Activated naive CD8-positive, alpha-beta T cell treated with anti-CD3 and anti-CD28 coated beads, Interleukin-2, amount 50 U/mL, for 16 hours (primary cell): ENCODE data around the gene APOL1.
"Not testable (repeated sequence)": the region's sequence is repeated elsewhere in the genome, so short reads cannot be mapped to it uniquely, and the experiment has no call there.

ENCODE experiments used
- DNase-seq: peaks from one replicate; pipeline ENCODE4 v3.0.0-alpha.2; 2020; ENCODE audit warnings: low read depth, low spot score

Gene APOL1

DNA sequence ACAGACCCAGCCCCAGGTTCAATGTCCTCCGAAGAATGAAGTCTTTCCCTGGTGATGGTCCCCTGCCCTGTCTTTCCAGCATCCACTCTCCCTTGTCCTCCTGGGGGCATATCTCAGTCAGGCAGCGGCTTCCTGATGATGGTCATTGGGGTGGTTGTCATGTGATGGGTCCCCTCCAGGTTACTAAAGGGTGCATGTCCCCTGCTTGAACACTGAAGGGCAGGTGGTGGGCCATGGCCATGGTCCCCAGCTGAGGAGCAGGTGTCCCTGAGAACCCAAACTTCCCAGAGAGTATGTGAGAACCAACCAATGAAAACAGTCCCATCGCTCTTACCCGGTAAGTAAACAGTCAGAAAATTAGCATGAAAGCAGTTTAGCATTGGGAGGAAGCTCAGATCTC lies 14.1 kb downstream of the APOL1 start:
- DNase-seq: no peak

DNA sequence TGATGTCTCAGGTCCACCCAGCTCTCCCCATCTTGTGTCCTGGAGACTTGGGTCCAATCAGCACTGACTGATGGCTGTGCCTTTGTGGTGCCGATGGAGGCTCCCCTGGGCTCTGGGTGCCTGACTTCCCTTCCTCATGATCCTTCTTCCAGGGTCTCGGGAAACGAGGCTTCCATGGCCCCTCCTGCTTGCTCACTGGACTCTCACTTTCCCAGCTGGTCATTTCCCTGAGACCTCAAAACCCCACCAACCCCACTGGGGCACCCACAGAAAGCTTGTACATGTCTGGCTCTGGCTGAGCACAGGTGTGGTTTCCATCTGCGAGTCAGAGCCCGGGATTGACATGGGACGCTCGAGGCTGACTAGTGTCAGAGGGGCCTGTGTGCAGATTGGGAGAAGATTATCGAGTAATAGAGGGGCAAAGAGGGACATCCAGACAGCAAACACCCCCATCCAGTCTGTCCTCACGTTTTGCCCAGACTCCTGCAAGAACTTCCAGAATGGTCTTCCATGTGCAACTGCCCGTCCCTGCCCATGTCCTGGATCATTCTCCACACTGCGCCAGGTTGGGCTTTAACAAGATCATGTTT lies 15.1 kb downstream of the APOL1 start:
- no peak for DNase-seq

DNA sequence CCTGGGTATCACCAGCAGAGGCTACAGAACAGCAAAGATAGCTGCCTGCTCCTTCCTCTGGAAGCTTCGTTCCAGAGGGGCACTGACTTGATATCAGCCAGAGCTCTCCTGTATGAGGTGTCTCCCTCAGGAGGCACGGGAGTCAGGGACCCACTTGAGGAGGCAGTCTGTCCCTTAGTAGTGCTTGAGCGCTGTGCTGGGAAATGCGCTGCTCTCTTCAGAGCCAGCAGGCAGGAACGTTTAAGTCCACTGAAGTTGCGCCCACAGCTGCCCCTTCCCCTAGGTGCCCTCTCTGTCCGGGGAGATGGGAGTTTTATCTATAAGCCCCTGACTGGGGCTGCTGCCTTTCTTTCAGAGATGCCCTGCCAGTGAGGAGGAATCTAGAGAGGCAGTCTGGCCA lies 18.3 kb downstream of the APOL1 start:
- DNase-seq: not testable (repeated sequence)

DNA sequence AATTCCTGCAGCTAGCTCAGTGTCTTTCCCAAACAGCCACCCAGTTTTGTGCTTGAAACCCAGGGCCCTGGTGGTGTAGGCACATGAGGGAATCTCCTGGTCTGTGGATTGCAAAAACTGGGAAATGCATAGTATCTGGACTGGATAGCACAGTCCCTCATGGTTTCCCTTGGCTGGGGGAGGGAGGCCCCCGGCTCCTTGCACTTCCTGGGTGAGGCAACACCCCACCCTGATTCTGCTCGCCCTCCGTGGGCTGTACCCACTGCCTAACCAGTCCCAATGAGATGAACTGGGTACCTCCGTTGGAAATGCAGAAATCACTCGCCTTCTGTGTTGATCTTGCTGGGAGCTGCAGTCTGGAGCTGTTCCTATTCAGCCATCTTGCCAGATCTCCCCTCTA lies 19.0 kb downstream of the APOL1 start:
- not testable (repeated sequence) for DNase-seq

DNA sequence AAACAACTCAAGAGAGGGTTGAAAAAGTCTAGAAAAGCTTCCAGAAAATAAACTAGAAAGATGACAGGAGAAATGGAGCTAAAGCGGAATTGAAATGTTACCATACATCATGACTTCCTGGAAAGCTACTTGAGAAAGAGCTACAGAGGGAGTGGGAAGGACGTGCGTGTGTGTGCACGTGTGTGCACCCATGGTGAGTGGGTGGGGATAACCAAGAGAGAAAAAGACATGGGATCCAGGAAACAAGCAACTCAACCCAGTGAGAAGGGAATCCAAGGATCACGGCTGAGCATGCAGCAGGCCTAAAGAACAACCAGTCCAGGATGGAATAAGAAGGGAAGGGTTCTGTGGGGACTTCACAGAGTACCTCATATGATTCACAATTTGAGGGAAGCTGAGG lies 21.6 kb downstream of the APOL1 start:
- no peak for DNase-seq

DNA sequence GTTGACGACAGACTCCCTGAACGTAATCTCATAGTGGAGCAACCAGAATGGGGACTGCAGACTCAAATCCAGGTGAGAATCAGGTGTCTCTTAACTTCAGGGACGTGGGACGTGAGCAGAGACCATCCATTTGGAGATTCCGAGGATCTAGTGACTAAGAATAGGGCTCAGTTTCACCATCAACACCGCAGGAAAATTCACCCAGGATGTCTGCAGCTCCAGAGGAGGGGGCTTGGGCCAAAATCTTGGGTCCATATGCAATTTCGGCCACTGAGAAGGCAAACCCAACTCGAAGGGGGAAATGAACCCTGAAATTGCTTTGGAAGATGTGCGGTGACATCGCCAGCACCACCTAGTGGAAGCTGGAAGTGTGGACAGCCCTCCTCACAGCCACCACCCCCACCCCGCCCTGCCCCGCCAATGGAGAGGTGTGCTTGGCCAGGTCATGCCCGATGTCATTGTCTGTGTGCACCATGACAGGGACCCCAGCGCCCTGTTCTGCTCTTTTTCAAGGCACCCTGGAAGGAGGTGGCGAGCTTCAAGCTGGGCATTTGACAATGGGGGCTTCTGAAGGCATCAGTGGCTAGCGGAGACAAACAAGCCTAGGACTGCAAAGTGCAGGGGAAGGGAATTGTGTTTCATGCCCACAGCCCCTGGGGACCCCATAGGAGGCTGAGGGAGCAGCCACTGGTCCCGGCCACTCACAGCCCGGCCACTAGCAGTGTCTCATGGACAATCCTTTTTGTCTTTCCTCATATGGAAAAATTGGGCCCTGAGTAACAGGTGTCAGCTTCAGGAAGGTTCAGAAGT lies 24.8 kb downstream of the APOL1 start:
- peak; percentile 39 for DNase-seq

DNA sequence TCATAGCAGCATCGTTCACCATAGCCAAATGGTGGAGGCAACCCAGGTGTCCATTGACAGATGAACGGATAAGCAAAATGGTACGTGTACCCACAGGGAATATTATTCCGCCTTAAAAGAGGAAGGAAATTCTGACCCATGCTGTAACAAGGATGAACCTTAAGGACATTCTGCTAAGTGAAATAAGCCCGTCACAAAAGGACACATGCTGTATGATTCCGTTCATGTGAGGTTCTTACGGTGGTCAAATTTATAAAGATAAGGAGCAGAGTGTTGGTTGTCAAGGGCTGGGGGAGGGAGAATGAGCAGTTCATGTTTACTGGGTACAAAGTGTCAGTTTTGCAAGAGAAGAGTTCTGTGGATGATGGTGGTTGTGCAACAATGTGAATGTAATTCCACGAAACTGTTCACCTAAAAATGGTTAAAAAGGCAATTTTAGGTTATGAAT lies 26.3 kb downstream of the APOL1 start:
- no peak for DNase-seq

DNA sequence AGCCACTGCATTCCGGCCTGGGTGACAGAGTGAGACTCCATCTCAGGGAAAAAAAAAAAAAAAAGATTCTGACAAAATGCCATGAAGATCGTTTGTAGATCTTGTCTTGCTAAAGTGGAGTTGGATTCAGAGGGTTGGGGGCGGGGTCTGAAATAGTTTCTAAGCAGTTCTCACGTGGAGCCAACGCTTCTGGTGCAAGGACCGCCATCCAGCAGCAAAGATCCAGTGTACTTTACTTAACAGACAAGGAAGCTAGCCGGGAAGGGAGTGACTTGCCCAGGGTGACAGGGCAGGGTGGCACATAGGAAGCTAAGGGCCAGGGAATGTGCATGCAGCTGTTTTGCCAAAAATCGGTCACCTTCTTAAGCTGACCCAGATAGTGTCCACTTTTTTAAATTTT lies 27.4 kb downstream of the APOL1 start:
- DNase-seq: no peak

DNA sequence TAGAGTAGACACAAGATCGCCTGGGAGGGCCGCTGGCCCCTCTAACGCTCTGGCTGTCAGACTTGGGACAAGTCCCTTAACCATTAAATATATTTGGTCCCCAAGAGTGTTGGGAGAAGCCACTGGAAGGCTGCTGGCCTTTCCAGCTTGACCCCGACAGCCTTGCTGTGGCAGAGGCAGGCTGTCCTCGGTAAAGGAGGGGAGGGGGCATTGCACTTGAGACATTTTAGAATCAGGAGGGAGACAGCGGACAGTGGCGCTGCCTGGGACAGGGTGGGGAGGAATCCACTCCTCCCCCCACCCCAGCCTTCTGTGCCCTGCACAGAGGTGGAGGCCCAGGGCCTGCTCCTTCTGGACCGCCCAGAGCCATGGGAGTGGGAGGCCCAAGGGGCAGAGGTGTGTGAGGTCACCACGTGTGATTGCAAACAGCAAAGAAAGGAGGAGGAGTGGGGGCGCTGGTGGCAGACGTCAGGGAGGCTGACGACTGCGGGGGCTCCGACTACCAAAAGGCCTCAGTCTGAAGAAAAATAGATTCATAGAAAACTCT lies 28.9 kb downstream of the APOL1 start:
- no peak for DNase-seq

DNA sequence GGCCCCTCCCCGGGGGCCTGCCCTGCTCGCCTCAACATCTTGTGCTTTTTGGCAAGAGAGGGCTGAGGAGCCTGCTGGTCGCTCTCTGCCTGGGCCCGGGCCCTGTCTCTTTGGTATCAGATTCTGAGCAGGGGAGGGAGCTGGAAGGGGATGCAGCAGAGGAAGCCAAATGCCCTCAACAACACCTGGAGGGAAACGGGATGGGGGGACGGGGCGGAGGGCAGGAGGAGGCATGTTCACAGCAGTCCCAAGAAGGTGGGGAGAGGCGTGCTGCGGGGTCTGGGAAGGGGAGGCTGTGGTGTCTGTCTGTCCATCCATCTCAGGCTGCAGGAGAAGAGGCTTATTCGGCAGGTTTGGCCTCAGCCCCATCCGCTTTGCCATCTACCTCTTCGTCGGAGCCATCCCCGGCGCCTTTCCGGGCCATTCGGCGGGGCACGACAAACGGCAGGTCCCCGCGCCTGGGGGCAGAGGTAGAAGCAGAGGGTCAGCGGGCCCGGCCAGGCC lies 29.4 kb downstream of the APOL1 start:
- DNase-seq: no peak

DNA sequence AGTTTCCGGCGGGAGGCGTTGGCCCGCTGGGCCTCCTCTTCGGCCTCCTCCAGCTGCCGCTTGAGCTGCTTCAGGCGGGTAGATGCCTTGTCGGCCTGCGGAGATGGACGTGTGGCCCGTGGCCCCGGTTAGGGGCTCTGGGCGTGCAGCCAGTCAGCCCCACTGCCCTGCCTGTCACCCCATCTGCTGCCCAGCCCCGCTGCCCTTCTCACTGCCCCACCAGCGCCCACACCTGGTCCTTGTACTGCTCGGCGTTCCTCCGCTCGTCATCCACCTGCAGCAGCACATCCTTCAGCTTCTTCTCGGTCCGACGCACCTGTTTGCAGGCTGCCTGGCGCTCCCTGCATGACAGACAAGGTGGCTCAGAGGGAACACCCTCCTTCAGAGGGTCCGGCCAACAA lies 31.2 kb downstream of the APOL1 start:
- no peak for DNase-seq

DNA sequence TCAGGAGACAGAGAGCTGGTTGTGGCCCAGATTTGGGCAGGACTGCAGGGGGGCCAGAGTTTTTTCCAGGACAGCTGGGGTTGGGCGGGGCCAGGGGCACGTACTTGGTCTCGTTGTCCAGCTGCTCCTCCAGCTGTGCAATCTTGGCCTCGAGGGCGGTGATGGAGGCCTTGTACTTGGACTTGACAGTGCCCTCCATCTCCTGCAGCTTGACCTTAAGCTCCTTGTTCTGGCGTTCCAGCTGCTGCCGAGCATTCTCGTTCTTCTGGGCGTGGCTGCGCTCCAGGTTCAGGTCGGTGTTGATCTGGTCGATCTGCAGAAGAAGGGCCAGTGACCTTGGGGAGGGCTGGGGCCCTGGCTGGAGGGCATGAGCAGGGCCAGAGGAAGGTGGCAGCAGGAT lies 32.1 kb downstream of the APOL1 start:
- no peak for DNase-seq

DNA sequence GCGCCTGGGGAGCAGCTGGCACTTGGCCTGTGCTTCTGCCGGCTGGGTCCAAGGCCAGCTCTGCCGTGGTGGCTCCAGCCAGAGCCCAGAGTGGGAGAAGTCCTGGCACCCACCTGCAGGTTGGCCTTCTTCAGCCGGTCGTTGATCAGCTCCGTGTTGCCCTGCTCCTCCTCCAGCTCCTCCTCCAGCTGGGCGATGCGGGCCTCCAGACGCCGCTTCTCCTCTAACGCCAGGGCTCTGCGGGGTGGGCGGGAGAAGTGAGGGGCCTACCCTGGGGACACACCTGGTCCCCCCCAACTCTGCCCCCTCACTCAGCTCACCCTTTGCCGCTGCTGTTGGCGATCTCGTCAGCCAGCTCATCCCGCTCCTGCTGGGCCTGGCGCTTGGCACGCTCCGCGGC lies 32.6 kb downstream of the APOL1 start:
- DNase-seq: no peak

DNA sequence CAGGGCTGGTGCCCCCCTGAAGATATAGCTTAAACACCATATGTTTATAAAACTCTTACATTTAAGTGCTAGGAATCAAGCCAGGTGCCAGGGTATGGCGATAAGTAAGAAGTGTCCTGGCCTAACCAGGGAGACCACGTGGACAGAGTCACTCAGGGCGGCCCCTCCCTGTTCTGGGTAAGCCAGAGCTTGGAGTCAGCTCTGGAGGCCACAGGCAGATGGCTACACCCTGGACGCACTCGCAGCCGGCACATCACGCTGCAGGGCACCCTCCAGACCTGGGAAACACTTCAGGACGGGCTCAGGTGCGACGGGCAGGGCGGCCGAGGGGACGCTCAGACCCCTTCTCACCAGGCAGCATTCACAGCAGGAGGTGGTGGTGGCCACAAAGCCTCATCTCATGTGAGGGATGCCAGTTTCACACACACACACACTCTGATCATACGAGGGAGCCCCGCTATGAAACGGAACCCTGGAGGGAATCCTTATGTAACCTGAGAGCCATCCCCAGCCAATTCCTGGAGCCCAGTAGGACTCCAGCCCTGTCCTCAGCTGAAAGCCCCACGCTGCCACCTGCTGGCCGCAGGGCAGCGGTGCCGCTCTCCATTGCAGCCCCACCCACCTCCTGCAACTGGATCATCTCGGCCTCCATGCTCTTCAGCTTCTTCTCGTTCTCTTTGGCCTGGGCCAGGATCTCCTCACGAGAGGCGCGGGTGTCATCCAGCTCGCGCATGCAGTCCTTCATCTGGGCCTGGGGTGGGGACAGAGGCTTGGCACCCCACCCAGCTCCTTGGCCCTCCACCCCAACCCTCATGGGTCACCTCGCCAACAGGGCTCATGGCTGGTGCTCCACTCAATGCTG lies 33.4 kb downstream of the APOL1 start:
- DNase-seq: peak; percentile 17

DNA sequence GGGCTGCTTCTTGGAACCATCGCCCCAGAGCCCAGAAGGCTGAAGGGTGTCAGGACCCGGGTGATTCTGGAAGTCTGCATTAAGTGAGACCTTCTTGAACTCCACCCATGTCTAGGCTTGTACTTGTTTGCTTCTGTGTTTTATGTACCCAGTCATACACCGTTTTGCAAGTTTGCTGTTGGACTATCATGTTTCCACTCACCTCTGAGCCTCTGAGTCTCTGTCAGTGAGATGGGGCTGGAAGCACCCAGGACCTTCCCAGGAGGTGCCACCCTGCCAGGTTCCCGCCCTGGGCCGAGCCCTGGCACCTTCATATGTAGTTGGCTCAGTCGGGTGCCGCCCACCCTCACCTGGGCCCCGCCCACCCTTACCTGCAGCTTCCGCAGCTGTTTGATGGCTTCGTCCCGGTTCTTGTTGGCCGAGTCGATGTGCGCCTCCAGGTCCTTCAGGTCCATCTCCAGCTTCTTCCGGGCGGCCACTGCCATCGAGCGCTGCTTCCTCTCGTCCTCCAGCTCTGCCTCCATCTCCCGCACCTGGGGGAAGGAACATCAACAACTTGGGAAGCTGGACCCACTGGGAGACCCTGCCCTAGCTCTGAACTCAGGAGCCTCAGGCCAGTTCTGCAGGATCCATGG lies 35.1 kb downstream of the APOL1 start:
- no peak for DNase-seq

DNA sequence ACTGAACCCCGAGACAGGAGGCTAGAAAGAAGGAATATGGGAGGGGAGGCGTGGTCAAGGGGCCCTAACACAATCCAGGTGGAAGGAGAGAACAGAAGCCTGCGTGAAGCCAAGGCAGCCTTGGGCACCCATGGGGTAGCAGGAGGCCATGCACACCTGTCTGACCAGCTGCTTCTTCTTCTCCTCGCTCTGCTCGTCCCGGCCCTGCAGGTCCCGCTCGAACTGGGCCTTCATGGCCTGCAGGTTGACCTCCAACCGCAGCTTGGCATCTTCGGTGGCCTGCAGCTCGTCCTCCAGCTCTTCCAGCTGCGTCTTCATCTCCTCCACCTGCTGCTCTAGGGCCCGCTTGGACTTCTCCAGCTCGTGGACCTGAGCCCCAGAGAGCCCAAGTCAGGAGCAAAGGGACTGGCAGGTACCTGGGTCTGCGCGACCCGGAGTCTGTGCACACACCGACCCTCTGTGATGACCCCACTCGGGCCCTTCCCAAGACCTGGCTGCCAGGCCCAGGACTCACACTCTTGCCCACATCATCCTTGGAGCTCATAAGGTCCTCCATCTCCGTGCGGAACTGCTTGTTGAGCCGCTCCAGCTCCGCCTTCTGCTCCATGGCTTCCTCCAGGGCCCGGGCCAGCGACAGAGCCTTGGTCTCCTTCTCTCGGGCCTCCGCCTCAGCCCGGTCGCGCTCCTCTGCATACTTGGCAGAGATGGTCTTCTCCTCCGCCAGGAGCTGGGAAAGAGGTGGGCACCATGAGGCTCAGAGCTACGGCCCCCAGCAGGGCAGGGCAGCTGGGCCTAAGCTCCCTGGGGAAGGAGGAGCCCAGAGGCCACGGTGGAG lies 35.9 kb downstream of the APOL1 start:
- no peak for DNase-seq

DNA sequence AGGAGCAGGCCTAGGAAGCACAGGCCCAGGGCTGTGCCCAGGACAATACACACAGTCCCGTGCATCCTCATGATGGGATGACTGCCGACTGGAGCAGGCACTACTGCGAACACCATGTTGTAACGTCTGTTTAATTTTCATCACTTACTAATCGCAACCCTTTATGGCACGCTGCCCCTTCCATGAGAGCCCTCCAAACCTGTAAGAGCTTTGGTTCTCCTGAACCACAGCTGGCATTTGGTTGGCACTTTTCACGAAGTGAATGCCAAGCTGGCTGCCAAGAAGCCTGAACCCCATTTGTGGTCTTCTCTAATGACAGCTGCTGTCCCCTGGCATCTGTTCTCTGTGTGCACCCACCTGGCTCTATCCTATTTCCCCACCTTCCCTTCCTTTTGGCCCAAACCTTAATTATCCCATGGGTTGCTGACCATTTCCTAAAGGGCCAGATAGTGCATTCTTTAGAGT lies 36.5 kb downstream of the APOL1 start:
- DNase-seq: no peak

DNA sequence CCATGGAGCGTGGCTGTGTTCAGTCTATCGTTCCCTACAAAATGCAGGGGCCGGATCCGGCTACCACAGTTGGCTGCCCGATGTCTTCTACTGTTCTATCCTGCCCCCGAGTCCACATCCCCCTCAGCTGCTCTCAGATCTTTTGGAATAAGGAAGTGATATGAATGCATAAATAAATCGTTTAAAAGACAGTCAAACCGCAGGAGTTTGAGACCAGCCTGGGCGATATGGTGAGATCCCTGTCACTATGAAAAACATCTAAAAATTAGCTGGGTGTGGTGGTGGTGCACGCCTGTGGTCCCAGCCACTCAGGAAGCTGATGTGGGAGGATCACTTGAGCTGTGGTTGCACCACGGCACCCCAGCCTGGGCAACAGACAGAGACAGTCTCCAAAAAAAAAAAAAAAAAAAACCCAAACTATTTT lies 37.0 kb downstream of the APOL1 start:
- DNase-seq: not testable (repeated sequence)

DNA sequence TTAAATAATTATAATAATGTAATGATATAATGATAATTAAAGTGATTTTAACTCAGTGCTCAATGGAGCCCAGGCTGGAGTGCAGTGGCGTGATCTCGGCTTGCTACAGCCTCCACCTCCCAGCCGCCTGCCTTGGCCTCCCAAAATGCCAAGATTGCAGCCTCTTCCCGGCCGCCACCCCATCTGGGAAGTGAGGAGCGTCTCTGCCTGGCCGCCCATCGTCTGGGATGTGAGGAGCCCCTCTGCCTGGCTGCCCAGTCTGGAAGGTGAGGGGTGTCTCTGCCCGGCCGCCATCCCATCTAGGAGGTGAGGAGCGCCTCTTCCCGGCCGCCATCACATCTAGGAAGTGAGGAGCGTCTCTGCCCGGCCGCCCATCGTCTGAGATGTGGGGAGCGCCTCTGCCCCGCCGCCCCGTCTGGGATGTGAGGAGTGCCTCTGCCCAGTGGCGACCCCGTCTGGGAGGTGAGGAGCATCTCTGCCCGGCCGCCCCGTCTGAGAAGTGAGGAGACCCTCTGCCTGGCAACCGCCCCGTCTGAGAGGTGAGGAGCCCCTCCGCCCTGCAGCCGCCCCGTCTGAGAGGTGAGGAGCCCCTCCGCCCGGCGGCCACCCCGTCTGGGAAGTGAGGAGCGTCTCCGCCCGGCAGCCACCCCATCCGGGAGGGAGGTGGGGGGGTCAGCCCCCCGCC lies 37.6 kb downstream of the APOL1 start:
- not testable (repeated sequence) for DNase-seq
